ENCODE data around the gene GRK5. TPM values are rescaled to one million over a fixed set of nuclear protein-coding genes. Genes with fewer than 3 reads are reported as not detected.

Gene GRK5
- 10 to 100 TPM; 13.8 to 96.4 (median 22.5) TPM for total RNA-seq
- 10 to 100 TPM in 1 of 3 donors, 1 to 10 TPM in 2; 9.3 to 68.4 (median 9.8) TPM for polyA plus RNA-seq
- long read RNA-seq, donor 1, full-length matches to known transcripts = 12 of 22 reads
- long read RNA-seq, donor 1, partial matches to known transcripts = 10 of 22 reads
- long read RNA-seq, donor 1, other reads (novel, unspliced or antisense) = 0 of 22 reads
- long read RNA-seq, donor 2, full-length matches to known transcripts = 13 of 18 reads
- long read RNA-seq, donor 2, partial matches to known transcripts = 5 of 18 reads
- long read RNA-seq, donor 2, other reads (novel, unspliced or antisense) = 0 of 18 reads
- long read RNA-seq, donor 3, full-length matches to known transcripts = 13 of 19 reads
- long read RNA-seq, donor 3, partial matches to known transcripts = 6 of 19 reads
- long read RNA-seq, donor 3, other reads (novel, unspliced or antisense) = 0 of 19 reads
- long read RNA-seq, donor 4, partial matches to known transcripts = 1 of 4 reads
- long read RNA-seq, donor 4, other reads (novel, unspliced or antisense) = 2 of 4 reads
- long read RNA-seq, donor 5, transcript GRK5-202 (16 exons, 2,654 nt) = major isoform, 15 of 19 reads
- long read RNA-seq, donor 5, partial matches to known transcripts = 2 of 19 reads
- long read RNA-seq, donor 5, other reads (novel, unspliced or antisense) = 2 of 19 reads
- long read RNA-seq, donor 6, full-length matches to known transcripts = 2 of 5 reads
- long read RNA-seq, donor 6, partial matches to known transcripts = 2 of 5 reads
- long read RNA-seq, donor 6, other reads (novel, unspliced or antisense) = 1 of 5 reads
- long read RNA-seq, donor 7, full-length matches to known transcripts = 3 of 3 reads
- long read RNA-seq, donor 7, partial matches to known transcripts = 0 of 3 reads
- long read RNA-seq, donor 7, other reads (novel, unspliced or antisense) = 0 of 3 reads
- long read RNA-seq, donor 8, full-length matches to known transcripts = 15 of 20 reads
- long read RNA-seq, donor 8, partial matches to known transcripts = 5 of 20 reads
- long read RNA-seq, donor 8, other reads (novel, unspliced or antisense) = 0 of 20 reads
- long read RNA-seq, donor 9, full-length matches to known transcripts = 5 of 15 reads
- long read RNA-seq, donor 9, partial matches to known transcripts = 10 of 15 reads
- long read RNA-seq, donor 9, other reads (novel, unspliced or antisense) = 0 of 15 reads
- long read RNA-seq, donor 10, transcript GRK5-202 (16 exons, 2,654 nt) = major isoform, 9 of 9 reads
- long read RNA-seq, donor 10, partial matches to known transcripts = 0 of 9 reads
- long read RNA-seq, donor 10, other reads (novel, unspliced or antisense) = 0 of 9 reads

DNA sequence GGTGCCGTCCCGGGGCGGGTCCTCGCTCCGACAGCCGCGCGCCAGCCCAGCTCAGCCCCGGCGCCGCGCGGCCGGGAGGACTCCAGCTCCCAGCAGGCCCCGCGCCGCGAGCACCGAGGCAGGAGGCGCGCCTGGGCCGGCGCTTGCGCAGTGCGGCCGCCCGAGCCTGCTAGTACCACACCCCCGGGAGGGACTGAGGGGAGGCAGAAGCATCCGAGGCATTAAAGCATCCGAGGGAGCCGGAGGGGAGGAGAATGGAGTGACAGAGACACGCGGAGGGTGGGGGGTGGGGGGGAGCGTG lies at the start of gene GRK5:
Gene GRK5, plus strand, starts transcription at position 206 of the 301 bp plus-strand sequence. CDS start 347 bp downstream, outside the sequence.
- peak; percentile 93 to 97 (median 95) for DNase-seq
- Histone ChIP-seq H3K27ac (peak within 1 kb of the TSS; percentile 22 to 99 (median 96)), H3K9me3 (replicated peaks in 1 of 3) (no peaks in the 10 kb centered on the region), H3K27me3 (no peaks in the 10 kb centered on the region), H3K4me1 (replicated peaks in 1 of 2) (peaks cover 16 to 48% of the 10 kb centered on the region in 2 donors), H3K36me3 (replicated peaks in 1 of 2) (no peaks in the 10 kb centered on the region), H3K4me3 (peak within 1 kb of the TSS; percentile 43 to 99 (median 68))
- 0 to 1% (median 0%) methylated on average over 10 to 34 of the region's 34 CpGs; no CpG with 5 or more reads in 1 of the 4 donors for WGBS, 4 donors
- intact Hi-C loops (cut with DNase I) = loop anchor here in 1 of 2 donors (2.0 to 10.0 kb wide), 3 partner anchors 65 to 397 kb away; no protein-coding TSS in a partner anchor
- TF ChIP-seq, protein P1, sequence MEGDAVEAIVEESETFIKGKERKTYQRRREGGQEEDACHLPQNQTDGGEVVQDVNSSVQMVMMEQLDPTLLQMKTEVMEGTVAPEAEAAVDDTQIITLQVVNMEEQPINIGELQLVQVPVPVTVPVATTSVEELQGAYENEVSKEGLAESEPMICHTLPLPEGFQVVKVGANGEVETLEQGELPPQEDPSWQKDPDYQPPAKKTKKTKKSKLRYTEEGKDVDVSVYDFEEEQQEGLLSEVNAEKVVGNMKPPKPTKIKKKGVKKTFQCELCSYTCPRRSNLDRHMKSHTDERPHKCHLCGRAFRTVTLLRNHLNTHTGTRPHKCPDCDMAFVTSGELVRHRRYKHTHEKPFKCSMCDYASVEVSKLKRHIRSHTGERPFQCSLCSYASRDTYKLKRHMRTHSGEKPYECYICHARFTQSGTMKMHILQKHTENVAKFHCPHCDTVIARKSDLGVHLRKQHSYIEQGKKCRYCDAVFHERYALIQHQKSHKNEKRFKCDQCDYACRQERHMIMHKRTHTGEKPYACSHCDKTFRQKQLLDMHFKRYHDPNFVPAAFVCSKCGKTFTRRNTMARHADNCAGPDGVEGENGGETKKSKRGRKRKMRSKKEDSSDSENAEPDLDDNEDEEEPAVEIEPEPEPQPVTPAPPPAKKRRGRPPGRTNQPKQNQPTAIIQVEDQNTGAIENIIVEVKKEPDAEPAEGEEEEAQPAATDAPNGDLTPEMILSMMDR (IDR thresholded peaks at IDR 0.05) = no peak
- TF ChIP-seq POLR2A (IDR thresholded peaks at IDR 0.05) = peak; percentile 56 to 79

DNA sequence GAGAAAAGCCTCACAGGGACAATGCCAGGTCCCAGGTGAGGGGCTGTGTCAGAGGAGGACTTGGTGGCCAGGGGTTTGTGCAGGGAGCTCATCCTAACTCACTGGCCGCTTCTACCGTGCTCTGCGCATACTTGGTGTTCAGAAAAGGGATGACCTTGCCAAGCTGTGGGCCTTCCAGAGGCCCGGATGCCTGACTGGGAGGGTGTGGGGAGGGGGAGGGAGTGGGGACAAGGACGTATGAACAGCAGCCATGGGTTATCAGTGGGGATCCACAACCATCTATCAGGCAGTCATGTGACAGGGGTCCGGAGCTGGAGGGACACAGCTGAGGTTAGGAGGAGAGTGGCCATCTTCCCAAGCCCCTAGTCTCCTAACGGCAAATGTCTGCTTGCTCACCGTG lies 48.0 kb upstream of the GRK5 start:
- no peak for TF ChIP-seq POLR2A (IDR thresholded peaks at IDR 0.05)
- TF ChIP-seq, protein P1 (IDR thresholded peaks at IDR 0.05) = no peak
- no peaks in the 10 kb centered on the region for H3K9me3 ChIP-seq (replicated peaks in 1 of 3)
- intact Hi-C loops (cut with DNase I) = no loop called here
- no peaks in the 10 kb centered on the region for H3K27me3 ChIP-seq
- DNase-seq = peak in 6 of 7 donors; percentile 61 to 80 (median 70)
- H3K4me3 ChIP-seq = no peak overlapping the region
- H3K4me1 ChIP-seq (replicated peaks in 1 of 2) = peaks cover 10 to 19% of the 10 kb centered on the region in 2 donors
- WGBS, 4 donors = 38 to 54% (median 43%) methylated on average over 8 of the region's 8 CpGs
- peaks cover 0 to 40% of the 10 kb centered on the region in 2 donors for H3K36me3 ChIP-seq (replicated peaks in 1 of 2)
- peak overlapping the region in 1 of 5 donors; percentile 30 for H3K27ac ChIP-seq

DNA sequence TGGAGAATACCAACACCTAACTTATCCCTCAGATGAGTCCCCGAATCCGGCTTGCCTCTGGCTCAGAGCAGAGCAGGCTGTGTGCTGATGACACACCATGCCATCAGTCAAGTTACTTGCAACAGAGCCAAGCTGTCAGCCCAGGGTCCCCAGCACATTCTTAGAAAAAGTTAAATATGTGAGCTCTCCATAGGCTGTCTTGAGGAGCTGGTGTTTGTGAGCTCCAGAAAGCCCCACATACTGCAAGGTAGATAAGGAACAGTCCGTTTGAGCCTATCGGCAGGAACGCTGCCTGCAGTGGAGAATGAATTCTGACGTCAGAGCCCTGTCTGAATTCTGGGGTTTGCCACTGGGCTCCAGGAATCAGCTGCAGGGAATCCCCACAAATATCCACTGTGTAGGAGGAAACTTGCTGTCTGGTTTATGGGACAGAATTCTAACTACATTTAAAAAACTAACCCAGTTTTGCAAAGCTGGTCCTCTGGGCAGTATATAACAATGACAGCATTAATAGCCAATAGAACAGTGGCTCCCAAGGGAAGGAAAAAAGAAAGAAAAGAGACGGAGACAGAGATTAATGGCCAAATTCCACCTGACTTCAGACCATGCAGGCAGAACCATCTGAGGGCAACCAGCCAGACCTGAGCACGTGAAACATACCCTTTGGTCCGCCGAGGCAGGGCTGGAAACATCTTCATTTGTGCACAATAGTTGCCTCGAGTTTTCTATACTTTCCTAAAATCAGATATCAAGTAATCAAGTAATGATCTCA lies 45.5 kb upstream of the GRK5 start:
- Histone ChIP-seq H3K4me3 (no peak overlapping the region), H3K27me3 (no peaks in the 10 kb centered on the region), H3K9me3 (replicated peaks in 1 of 3) (no peaks in the 10 kb centered on the region), H3K4me1 (replicated peaks in 1 of 2) (peaks cover 25% of the 10 kb centered on the region in 2 donors), H3K36me3 (replicated peaks in 1 of 2) (peaks cover 0 to 16% of the 10 kb centered on the region in 2 donors), H3K27ac (peak overlapping the region; percentile 4 to 65 (median 53))
- TF ChIP-seq, protein P1 (IDR thresholded peaks at IDR 0.05) = peak in 3 of 6 experiments; percentile 21 to 42 (median 21)
- TF ChIP-seq POLR2A (IDR thresholded peaks at IDR 0.05) = no peak
- intact Hi-C loops (cut with DNase I) = no loop called here
- DNase-seq = peak; percentile 66 to 87 (median 83)
- WGBS, 4 donors = 41 to 51% (median 48%) methylated on average over 10 to 11 of the region's 11 CpGs
